Loucy (cell line): ENCODE results near the gene CXorf65.

Experiments
- H2AFZ ChIP-seq: fragments of 200-600 bp; sonication (generic); 2 replicates; pipeline ENCODE4 v1.6.0; 2016; ENCODE audit warnings: antibody characterized with exemption, mild to moderate bottlenecking, low read length, moderate library complexity
- H3F3A ChIP-seq: fragments of 200-600 bp; 2 replicates; pipeline ENCODE4 v1.6.0; 2016; ENCODE audit warnings: antibody characterized with exemption, low read depth, mild to moderate bottlenecking
- H3K27me3 ChIP-seq: fragments of 200-600 bp; sonication (generic); 2 replicates; pipeline ENCODE4 v1.6.1; 2014; ENCODE audit warnings: low read length, mild to moderate bottlenecking; ENCODE audit not compliant: insufficient read depth, poor library complexity, severe bottlenecking
- H3K36me3 ChIP-seq: fragments of 200-600 bp; sonication (generic); 2 replicates; pipeline ENCODE4 v1.6.1; 2016; ENCODE audit warnings: low read length; ENCODE audit not compliant: insufficient read depth
- H3K4me1 ChIP-seq: fragments of 200-600 bp; sonication (generic); 2 replicates; pipeline ENCODE4 v1.5.1; 2014; ENCODE audit warnings: low read length, mild to moderate bottlenecking; ENCODE audit not compliant: insufficient read depth, poor library complexity, severe bottlenecking
- H3K4me2 ChIP-seq: fragments of 200-600 bp; sonication (generic); 2 replicates; pipeline ENCODE4 v1.6.0; 2014; ENCODE audit warnings: antibody characterized with exemption, low read length, low read depth, mild to moderate bottlenecking; ENCODE audit not compliant: poor library complexity, severe bottlenecking
- H3K4me3 ChIP-seq: fragments of 200-600 bp; sonication (generic); 2 replicates; pipeline ENCODE4 v1.5.1; 2014; ENCODE audit warnings: low read length, mild to moderate bottlenecking, mixed read lengths; ENCODE audit not compliant: poor library complexity, severe bottlenecking
- H3K79me2 ChIP-seq: fragments of 200-600 bp; sonication (generic); 2 replicates; pipeline ENCODE4 v1.6.1; 2014; ENCODE audit warnings: low read length; ENCODE audit not compliant: insufficient read depth
- H3K9ac ChIP-seq: fragments of 200-600 bp; sonication (generic); 2 replicates; pipeline ENCODE4 v1.6.0; 2014; ENCODE audit warnings: mild to moderate bottlenecking, low read depth, low read length, moderate library complexity; ENCODE audit not compliant: poor library complexity, severe bottlenecking
- H3K9me2 ChIP-seq: fragments of 200-600 bp; sonication (generic); replicated peaks from 2 replicates; pipeline ENCODE4 v1.6.1; 2016; ENCODE audit warnings: low read depth, low read length, mixed read lengths
- H3K9me3 ChIP-seq: fragments of 200-600 bp; sonication (generic); 2 replicates; pipeline ENCODE4 v1.6.1; 2014; ENCODE audit warnings: mild to moderate bottlenecking, antibody characterized with exemption, low read length, low read depth; ENCODE audit not compliant: insufficient read depth
- H4K20me1 ChIP-seq: fragments of 200-600 bp; sonication (generic); 2 replicates; pipeline ENCODE4 v1.6.0; 2014; ENCODE audit warnings: antibody characterized with exemption, low read length, mild to moderate bottlenecking; ENCODE audit not compliant: insufficient read depth, poor library complexity, severe bottlenecking
- EZH2phosphoT487 ChIP-seq: fragments of 200-600 bp; IDR thresholded peaks from 2 replicates; pipeline ENCODE4 v1.6.1; 2018; ENCODE audit warnings: antibody characterized with exemption, mild to moderate bottlenecking, moderate library complexity, borderline replicate concordance
- TF ChIP-seq, protein P1 (sequence below): fragments of 200-600 bp; sonication (generic); conservative IDR thresholded peaks from 2 replicates; pipeline ENCODE4 v1.5.1; 2014; ENCODE audit warnings: mild to moderate bottlenecking, antibody characterized with exemption, low read length

The CXorf65 gene

DNA sequence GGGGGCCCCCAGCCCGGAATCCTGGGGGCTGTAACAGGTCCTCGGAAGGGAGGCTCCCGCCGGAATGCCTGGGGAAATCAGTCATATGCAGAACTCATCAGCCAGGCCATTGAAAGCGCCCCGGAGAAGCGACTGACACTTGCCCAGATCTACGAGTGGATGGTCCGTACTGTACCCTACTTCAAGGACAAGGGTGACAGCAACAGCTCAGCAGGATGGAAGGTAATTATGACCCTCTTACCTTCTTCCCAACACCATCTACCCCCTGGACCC, 9.8 kb downstream of the CXorf65 start:
- Histone ChIP-seq H3K9me2 (no peaks in the 10 kb centered on the region), H3K4me1 (peaks cover 41% of the 10 kb centered on the region), H2AFZ (0 out of 2 replicates have a peak overlapping the region, but pooled peaks have one; percentile 73), H3K4me3 (peak overlapping the region; percentile 84), H3K36me3 (no peaks in the 10 kb centered on the region), H3K79me2 (peaks cover 20% of the 10 kb centered on the region; the same call in 1 of the 2 replicates), H3K27me3 (no peaks in the 10 kb centered on the region), H3F3A (no peaks in the 10 kb centered on the region), H3K9me3 (no peaks in the 10 kb centered on the region), H3K9ac (peak overlapping the region; percentile 76), H4K20me1 (no peaks in the 10 kb centered on the region), H3K4me2 (peak overlapping the region; percentile 94)
- TF ChIP-seq, protein P1, sequence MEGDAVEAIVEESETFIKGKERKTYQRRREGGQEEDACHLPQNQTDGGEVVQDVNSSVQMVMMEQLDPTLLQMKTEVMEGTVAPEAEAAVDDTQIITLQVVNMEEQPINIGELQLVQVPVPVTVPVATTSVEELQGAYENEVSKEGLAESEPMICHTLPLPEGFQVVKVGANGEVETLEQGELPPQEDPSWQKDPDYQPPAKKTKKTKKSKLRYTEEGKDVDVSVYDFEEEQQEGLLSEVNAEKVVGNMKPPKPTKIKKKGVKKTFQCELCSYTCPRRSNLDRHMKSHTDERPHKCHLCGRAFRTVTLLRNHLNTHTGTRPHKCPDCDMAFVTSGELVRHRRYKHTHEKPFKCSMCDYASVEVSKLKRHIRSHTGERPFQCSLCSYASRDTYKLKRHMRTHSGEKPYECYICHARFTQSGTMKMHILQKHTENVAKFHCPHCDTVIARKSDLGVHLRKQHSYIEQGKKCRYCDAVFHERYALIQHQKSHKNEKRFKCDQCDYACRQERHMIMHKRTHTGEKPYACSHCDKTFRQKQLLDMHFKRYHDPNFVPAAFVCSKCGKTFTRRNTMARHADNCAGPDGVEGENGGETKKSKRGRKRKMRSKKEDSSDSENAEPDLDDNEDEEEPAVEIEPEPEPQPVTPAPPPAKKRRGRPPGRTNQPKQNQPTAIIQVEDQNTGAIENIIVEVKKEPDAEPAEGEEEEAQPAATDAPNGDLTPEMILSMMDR, result no peak
- TF ChIP-seq EZH2phosphoT487, result no peak

DNA sequence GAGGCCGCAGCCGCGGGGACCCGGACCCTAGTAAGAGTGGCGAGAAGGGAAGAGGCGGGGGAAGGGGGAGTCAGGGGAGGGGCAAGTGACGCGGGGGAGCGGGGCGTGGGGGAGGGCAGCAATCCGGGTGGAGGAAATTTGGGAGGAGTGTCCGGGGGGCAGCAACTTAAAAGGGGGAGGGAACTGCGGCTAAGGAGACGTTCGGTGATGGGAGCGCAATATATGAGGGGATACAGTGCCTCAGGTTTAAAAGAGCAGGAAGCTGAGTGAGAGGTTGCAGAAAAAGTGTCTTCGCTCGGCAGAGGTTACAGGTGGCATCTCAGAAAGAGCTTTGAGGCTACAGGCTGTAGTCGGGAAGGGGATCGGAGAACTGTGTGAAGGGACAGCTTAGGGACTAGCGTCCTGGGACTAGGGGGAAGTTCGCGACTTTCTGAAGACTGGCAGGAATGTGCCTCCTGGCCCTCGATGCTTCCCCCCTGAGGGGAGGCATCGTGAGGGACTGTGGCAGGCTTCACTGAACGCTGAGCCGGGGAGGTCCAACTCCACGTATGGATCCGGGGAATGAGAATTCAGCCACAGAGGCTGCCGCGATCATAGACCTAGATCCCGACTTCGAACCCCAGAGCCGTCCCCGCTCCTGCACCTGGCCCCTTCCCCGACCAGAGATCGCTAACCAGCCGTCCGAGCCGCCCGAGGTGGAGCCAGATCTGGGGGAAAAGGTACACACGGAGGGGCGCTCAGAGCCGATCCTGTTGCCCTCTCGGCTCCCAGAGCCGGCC, 10.4 kb downstream of the CXorf65 start:
- H2AFZ ChIP-seq, result peak overlapping the region; percentile 91; the same call in 1 of the 2 replicates
- peak overlapping the region; percentile 84 for H3K4me3 ChIP-seq
- H3K36me3 ChIP-seq, result no peaks in the 10 kb centered on the region

DNA sequence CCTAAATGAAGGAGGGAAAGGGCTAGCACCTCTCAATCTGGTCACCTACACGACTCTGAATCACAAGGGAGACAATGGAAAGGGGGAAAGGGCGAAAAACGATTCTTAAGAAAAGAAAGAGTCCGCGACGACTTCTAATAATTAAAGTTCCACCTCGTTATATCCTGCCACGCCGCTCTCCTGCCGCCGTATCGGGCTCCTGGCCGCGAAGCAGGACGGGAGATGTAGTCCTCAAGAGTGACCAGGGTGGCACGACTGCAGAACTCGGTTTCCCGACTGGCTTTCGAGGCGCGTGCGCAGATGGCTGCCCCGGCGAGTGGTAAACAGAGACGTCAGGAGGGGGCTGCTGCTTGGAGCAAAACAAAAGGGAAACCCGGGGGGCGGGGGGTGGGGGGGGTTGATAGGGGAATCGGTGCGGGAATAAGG, 11.0 kb downstream of the CXorf65 start, which contains the start of gene FOXO4:
Gene FOXO4, plus strand, starts transcription at position 297 of the 426 bp plus-strand sequence. CDS start 678 bp downstream, outside the sequence.
- Histone ChIP-seq H3K36me3 (no peaks in the 10 kb centered on the region), H3K9me2 (no peaks in the 10 kb centered on the region), H3K4me1 (peaks cover 29% of the 10 kb centered on the region), H3K9me3 (no peaks in the 10 kb centered on the region), H3F3A (no peaks in the 10 kb centered on the region), H3K4me2 (peak within 1 kb of the TSS; percentile 94), H2AFZ (peak within 1 kb of the TSS; percentile 91), H3K27me3 (no peaks in the 10 kb centered on the region), H3K4me3 (peak within 1 kb of the TSS; percentile 84), H4K20me1 (no peaks in the 10 kb centered on the region), H3K79me2 (peaks cover 13% of the 10 kb centered on the region; the same call in 1 of the 2 replicates), H3K9ac (peak within 1 kb of the TSS; percentile 76)
- no peak for TF ChIP-seq EZH2phosphoT487
- TF ChIP-seq, protein P1, result no peak

More for the DNA sequence above, 10.4 kb downstream of the CXorf65 start:
- H3K27me3 ChIP-seq, result no peaks in the 10 kb centered on the region
- no peaks in the 10 kb centered on the region for H3K9me2 ChIP-seq
- peak overlapping the region; percentile 76 for H3K9ac ChIP-seq
- H3K9me3 ChIP-seq, result no peaks in the 10 kb centered on the region
- H4K20me1 ChIP-seq, result no peaks in the 10 kb centered on the region
- peaks cover 18% of the 10 kb centered on the region; the same call in 1 of the 2 replicates for H3K79me2 ChIP-seq
- TF ChIP-seq, protein P1, result no peak
- no peak for TF ChIP-seq EZH2phosphoT487
- H3K4me1 ChIP-seq, result peaks cover 35% of the 10 kb centered on the region
- H3K4me2 ChIP-seq, result peak overlapping the region; percentile 94
- no peaks in the 10 kb centered on the region for H3F3A ChIP-seq
